HCT116 (cell line): ENCODE data around the gene PEAK1.

Experiments used
- POLR2AphosphoS5 ChIP-seq: IDR thresholded peaks from 2 replicates; pipeline ENCODE4 v1.6.1; 2011; ENCODE audit warnings: mild to moderate bottlenecking, low read depth, low read length, moderate library complexity
- TCF7L2 ChIP-seq: IDR thresholded peaks from 2 replicates; pipeline ENCODE4 v1.7.0; 2011; ENCODE audit warnings: borderline replicate concordance, inconsistent platforms; ENCODE audit not compliant: insufficient read depth, insufficient read length; ENCODE audit errors: extremely low read depth

DNA sequence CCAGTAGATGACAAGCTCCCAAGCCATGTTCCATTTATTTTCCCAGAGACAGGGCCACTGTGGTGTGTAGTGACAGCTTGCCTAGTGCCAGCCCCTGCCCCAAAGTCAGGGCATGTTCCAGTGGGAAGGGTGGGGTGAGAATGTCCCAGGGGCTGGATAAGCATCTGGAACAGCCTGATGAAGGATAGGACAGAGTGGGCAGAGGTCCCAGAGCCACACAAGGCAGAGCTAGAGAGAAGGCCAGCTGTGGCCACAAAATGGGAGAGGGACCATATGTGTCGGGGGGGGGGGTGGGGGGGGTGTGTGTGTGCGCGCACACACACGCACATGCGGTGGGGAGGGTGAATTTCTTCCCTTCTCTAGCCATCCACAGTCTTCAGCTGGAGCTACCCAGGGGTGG is 322.0 kb downstream of the PEAK1 start:
- no peak for TF ChIP-seq TCF7L2
- TF ChIP-seq POLR2AphosphoS5: no peak
